Hepatocyte (in vitro differentiated cells): ENCODE results near the gene PKDREJ.

Experiments
- CTCF ChIP-seq: fragments of 200-600 bp; sonication (generic); IDR thresholded peaks from 2 replicates; pipeline ENCODE4 v1.5.1; 2016; ENCODE audit warnings: antibody characterized with exemption, mild to moderate bottlenecking; ENCODE audit not compliant: poor library complexity
- EZH2 ChIP-seq: fragments of 200-600 bp; sonication (generic); IDR thresholded peaks from 2 replicates; pipeline ENCODE4 v1.6.1; 2016; ENCODE audit warnings: antibody characterized with exemption, mild to moderate bottlenecking, borderline replicate concordance

DNA sequence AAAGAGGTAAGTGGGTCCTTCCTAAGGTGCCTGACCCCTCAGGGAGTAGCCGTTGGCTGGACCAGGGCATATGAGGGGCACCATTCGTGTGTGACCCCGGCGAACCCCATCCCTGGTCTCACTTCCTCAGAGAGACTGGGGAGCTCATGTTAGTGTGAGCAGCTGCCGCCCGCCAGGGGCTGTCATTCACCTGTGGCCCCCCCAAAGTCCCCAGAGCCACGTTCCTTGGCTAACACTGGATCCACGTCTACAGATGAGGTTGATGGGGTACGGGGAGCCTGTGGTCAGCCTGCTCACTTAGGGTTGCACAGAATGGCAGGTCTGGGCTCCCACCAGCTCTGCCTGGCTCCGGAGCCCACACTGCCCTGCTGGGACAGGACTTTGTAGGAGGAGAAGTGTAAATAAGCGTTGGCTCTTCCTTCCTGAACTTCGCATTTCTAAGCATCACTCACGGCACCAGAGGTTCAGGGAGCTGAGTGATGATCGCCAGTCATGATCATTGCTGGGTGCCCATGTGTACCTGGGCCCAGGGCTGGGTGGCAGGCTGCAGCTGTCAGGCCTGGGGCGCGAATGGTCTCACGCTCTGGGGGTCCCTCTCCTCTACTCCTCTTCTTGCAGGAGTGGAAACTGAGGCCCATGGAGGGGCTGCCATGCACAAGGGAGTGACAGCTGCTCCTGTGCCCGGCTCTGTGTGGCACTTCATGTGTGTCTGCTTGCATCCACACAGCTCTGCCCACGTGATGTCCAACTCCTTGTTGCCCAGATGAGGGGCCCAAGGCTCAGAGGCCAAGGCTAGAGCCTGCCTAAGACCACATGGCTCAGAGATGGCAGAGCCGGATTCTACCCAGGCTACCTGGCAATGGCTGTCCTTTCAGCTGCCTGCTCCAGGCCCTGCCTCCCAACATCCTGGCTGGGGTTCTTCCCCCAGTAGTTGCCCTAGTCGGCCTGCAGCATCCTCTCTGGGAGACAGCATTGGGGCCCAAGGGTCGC lies 15.8 kb upstream of the PKDREJ start:
- TF ChIP-seq CTCF (no peak), EZH2 (no peak)
